Peyer's patch (tissue), 4 donors: ENCODE data around the gene PRKAR1B. TPM values are rescaled to one million over a fixed set of nuclear protein-coding genes. Genes with fewer than 3 reads are reported as not detected.

Experiments
- DNase-seq, 3 donors: peaks; one replicate each; pipeline ENCODE4 v3.0.0-alpha.2; 2017 to 2019
- H3K27ac ChIP-seq, 4 donors: fragments of 200-600 bp; sonication (generic); one replicate each; pipeline ENCODE4 v1.5.1; 2016 to 2019
- H3K27me3 ChIP-seq, 2 donors: fragments of 200-600 bp; sonication (generic); one replicate each; pipeline ENCODE4 v1.5.1; 2019
- H3K36me3 ChIP-seq, 3 donors: fragments of 200-600 bp; sonication (generic); one replicate each; pipeline ENCODE4 v1.5.1; 2016 to 2019
- H3K4me1 ChIP-seq, 4 donors: fragments of 200-600 bp; sonication (generic); one replicate each; pipeline ENCODE4 v1.5.1; 2016 to 2019
- H3K4me3 ChIP-seq, 4 donors: fragments of 200-600 bp; sonication (generic); 1 replicate in 3 of 4; 2 replicates in 1 of 4; pipeline ENCODE4 v1.5.1; 2016 to 2019; ENCODE audit warnings: mild to moderate bottlenecking in 1 of 4
- H3K9me3 ChIP-seq, 4 donors: fragments of 200-600 bp; sonication (generic); one replicate each; pipeline ENCODE4 v1.5.1; 2016 to 2019; ENCODE audit warnings: mild to moderate bottlenecking in 1 of 4
- CTCF ChIP-seq, 6 experiments: fragments of 450-650 bp in 4 of 6; fragments of 200-600 bp in 2 of 6; sonication (generic) in 1 of 6; IDR thresholded peaks; one replicate each; pipeline ENCODE4 v1.5.1; 2017 to 2019; ENCODE audit warnings: antibody characterized with exemption in 6 of 6, mild to moderate bottlenecking in 3 of 6, moderate library complexity in 1 of 6
- POLR2A ChIP-seq, 2 donors: fragments of 450-650 bp; IDR thresholded peaks; one replicate each; pipeline ENCODE4 v1.5.1; 2017; ENCODE audit warnings: antibody characterized with exemption in 2 of 2, mild to moderate bottlenecking in 2 of 2, moderate library complexity in 2 of 2
- total RNA-seq, 4 donors: library from RNA; depleted of rRNA; stranded (reverse); fragments of >200 nt; gene quantifications; one replicate each; pipeline ENCODE4 v1.1.0, GENCODE V29; 2016

Gene PRKAR1B
- total RNA-seq, 4 donors from 2014 or later: 13.0 to 42.9 (median 17.0) TPM

GRCh38 chr7:582081-582835 is 144.8 kb downstream of the PRKAR1B start:
- H3K9me3 ChIP-seq: peaks cover 0 to 3% (median 0%) of the 10 kb centered on the region in 4 donors
- H3K27ac ChIP-seq: no peak overlapping the region
- no peaks in the 10 kb centered on the region for H3K27me3 ChIP-seq
- no peak for DNase-seq
- no peaks in the 10 kb centered on the region for H3K4me1 ChIP-seq
- TF ChIP-seq CTCF (IDR thresholded peaks at IDR 0.05): no peak
- no peak overlapping the region for H3K4me3 ChIP-seq
- H3K36me3 ChIP-seq: peaks cover 0 to 21% (median 0%) of the 10 kb centered on the region in 3 donors

DNA sequence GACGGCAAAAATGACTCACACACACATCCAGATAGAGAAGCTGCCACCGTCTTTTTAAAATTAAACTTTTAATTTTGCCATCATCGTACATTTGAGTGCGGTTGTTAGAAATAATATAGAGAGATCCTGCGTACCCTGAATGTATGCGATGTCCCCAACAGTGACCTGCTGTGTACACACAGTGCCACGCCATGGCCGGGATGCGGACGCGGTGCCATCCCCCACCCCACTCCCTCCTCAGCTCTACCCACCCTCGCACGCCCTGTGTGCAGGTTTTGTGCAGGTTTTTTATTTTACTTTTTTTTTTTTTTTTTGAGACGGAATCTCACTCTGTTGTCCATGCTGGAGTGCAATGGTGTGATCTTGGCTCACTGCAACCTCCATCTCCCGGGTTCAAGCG is 148.7 kb downstream of the PRKAR1B start:
- Histone ChIP-seq H3K9me3 (no peaks in the 10 kb centered on the region), H3K27me3 (no peaks in the 10 kb centered on the region), H3K36me3 (peaks cover 0 to 14% (median 0%) of the 10 kb centered on the region in 3 donors), H3K4me3 (no peak overlapping the region), H3K27ac (no peak overlapping the region), H3K4me1 (no peaks in the 10 kb centered on the region)
- no peak for DNase-seq
- no peak for TF ChIP-seq POLR2A (IDR thresholded peaks at IDR 0.05)

GRCh38 chr7:577741-578370 is 149.2 kb downstream of the PRKAR1B start:
- no peak overlapping the region for H3K27ac ChIP-seq
- H3K36me3 ChIP-seq: peaks cover 0 to 14% (median 0%) of the 10 kb centered on the region in 3 donors
- TF ChIP-seq CTCF (IDR thresholded peaks at IDR 0.05): no peak
- TF ChIP-seq POLR2A (IDR thresholded peaks at IDR 0.05): no peak
- no peaks in the 10 kb centered on the region for H3K9me3 ChIP-seq
- no peak overlapping the region for H3K4me3 ChIP-seq
- no peaks in the 10 kb centered on the region for H3K27me3 ChIP-seq
- no peaks in the 10 kb centered on the region for H3K4me1 ChIP-seq
- DNase-seq: no peak

DNA sequence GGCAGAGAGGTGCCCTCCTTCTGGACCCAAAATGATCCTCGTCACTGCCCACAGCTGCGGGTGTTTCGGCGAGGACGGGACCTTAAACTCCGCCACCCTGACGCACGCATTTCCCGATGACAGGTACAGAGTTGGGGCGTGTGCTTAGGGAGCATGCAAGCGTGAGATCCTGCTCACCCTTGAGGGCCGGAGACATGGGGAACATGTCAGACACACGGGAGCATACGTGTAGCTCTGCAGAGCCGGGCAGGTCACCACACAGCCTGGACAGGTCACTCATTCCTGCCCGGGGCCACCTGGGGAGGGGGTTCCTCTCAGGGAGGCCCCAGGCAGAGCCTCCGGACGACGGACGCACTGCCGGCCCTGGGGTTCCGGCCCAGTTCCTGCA is 149.8 kb downstream of the PRKAR1B start:
- no peak for TF ChIP-seq POLR2A (IDR thresholded peaks at IDR 0.05)
- no peak for TF ChIP-seq CTCF (IDR thresholded peaks at IDR 0.05)
- no peaks in the 10 kb centered on the region for H3K4me1 ChIP-seq
- DNase-seq: no peak
- H3K36me3 ChIP-seq: peaks cover 0 to 14% (median 0%) of the 10 kb centered on the region in 3 donors
- no peaks in the 10 kb centered on the region for H3K9me3 ChIP-seq
- no peaks in the 10 kb centered on the region for H3K27me3 ChIP-seq
- H3K27ac ChIP-seq: no peak overlapping the region
- no peak overlapping the region for H3K4me3 ChIP-seq

DNA sequence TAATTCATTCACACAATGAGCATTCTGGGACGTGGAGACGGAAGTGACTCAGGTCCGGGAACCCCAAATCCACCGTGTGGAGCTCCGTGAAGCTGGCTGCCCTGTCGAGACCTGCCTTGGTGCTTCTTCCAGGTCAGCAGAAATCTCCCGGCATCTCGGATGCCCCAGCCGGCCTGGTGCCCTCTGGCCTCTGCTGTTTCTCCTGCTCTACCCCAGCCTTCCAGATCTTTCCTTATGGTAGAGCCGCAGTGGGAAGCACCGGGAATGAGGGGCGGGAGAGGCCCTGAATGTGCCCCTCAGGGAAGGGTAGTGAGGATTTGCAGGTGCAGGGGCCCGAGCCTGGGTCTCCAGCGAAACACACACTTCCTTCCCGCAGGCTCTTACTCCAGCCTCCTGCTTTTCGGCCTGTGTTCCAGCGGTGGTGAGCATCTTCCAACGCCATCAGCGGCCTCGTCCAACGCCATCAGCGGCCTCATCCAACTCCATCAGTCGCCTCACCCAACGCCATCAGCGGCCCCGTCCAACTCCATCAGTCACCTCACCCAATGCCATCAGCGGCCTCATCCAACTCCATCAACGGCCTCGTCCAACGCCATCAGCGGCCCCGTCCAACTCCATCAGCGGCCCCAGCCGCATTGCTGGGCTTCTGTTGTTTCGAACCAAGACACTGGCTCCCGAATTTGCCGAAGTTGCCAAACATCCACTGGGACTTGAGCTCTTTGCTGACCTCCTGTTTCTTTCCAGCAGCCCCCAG is 150.4 kb downstream of the PRKAR1B start:
- Histone ChIP-seq H3K36me3 (peaks cover 0 to 14% (median 0%) of the 10 kb centered on the region in 3 donors), H3K9me3 (no peaks in the 10 kb centered on the region), H3K27ac (no peak overlapping the region), H3K4me3 (no peak overlapping the region), H3K27me3 (no peaks in the 10 kb centered on the region), H3K4me1 (no peaks in the 10 kb centered on the region)
- no peak for DNase-seq
- TF ChIP-seq POLR2A (IDR thresholded peaks at IDR 0.05) (no peak), CTCF (IDR thresholded peaks at IDR 0.05) (no peak)
